H1 (cell line): Measurements from ENCODE around the gene MRPS18B. TPM values are rescaled to one million over a fixed set of nuclear protein-coding genes. Genes with fewer than 3 reads are reported as not detected.

ENCODE experiments used
- CTCF ChIA-PET: fragments of 300-600 bp; sonication (Branson Sonifier 250); formaldehyde crosslinking; loops from one replicate; lab custom pipeline; 2021; ENCODE audit not compliant: partially characterized antibody; lab: Charles Lee
- POLR2A ChIA-PET: fragments of 300-600 bp; sonication (Branson Sonifier 250); formaldehyde crosslinking; loops from one replicate; lab custom pipeline; 2021; ENCODE audit warnings: inconsistent platforms; ENCODE audit not compliant: partially characterized antibody; lab: Charles Lee
- DNase-seq, 2 experiments: peaks; one replicate each; pipeline versions ENCODE4 v3.0.0 to v3.0.0-alpha.2; 2010 to 2022; ENCODE audit warnings: low spot score in 2 of 2, low read depth in 1 of 2, mixed read lengths in 1 of 2
- FAIRE-seq: peaks from 2 replicates; lab custom pipeline; 2011; peaks lifted over from hg19 to GRCh38; lab: Jason Lieb, UNC
- H2AFZ ChIP-seq: 2 replicates; pipeline ENCODE4 v1.8.1; 2012; ENCODE audit warnings: low read length, inconsistent platforms
- H2AK5ac ChIP-seq: 2 replicates; pipeline ENCODE4 v1.6.1; 2013; ENCODE audit warnings: low read depth, low read length
- H2BK120ac ChIP-seq: replicated peaks from 2 replicates; pipeline ENCODE3; 2013; ENCODE audit warnings: low read depth, low read length, inconsistent platforms
- H2BK12ac ChIP-seq: 2 replicates; pipeline ENCODE4 v1.6.1; 2013; ENCODE audit warnings: low read depth, low read length
- H2BK15ac ChIP-seq: 2 replicates; pipeline ENCODE4 v1.6.1; 2013; ENCODE audit warnings: low read length
- H2BK20ac ChIP-seq: 2 replicates; pipeline ENCODE4 v1.6.1; 2013; ENCODE audit warnings: low read length
- H2BK5ac ChIP-seq: 2 replicates; pipeline ENCODE4 v1.6.1; 2013; ENCODE audit warnings: low read depth, low read length
- H3K14ac ChIP-seq: 2 replicates; pipeline ENCODE4 v1.6.1; 2013; ENCODE audit warnings: inconsistent platforms; ENCODE audit not compliant: insufficient read length
- H3K18ac ChIP-seq: 2 replicates; pipeline ENCODE4 v1.6.1; 2013; ENCODE audit warnings: low read length; ENCODE audit errors: extremely low read depth
- H3K23ac ChIP-seq: 2 replicates; pipeline ENCODE4 v1.6.1; 2013; ENCODE audit warnings: inconsistent platforms; ENCODE audit not compliant: insufficient read length
- H3K23me2 ChIP-seq: 2 replicates; pipeline ENCODE4 v1.6.1; 2013; ENCODE audit warnings: low read depth, low read length
- H3K27ac ChIP-seq: 2 replicates; pipeline ENCODE4 v1.6.1; 2011; ENCODE audit warnings: low read depth, low read length, inconsistent platforms
- H3K27me3 ChIP-seq, 4 experiments: replicated peaks in 1 of 4; 1 replicate in 1 of 4; 2 replicates in 3 of 4; pipeline versions ENCODE4 v1.6.1 to v1.8.1; 2011 to 2013; ENCODE audit warnings: low read length in 3 of 4, mild to moderate bottlenecking in 3 of 4, inconsistent platforms in 2 of 4, mixed read lengths in 2 of 4, moderate library complexity in 1 of 4; ENCODE audit not compliant: control insufficient read depth in 3 of 4, insufficient read depth in 3 of 4; ENCODE audit errors: extremely low read depth in 1 of 4
- H3K36me3 ChIP-seq, 4 experiments: 2 replicates each; pipeline versions ENCODE4 v1.6.1 to v1.8.1; 2011 to 2013; ENCODE audit warnings: mild to moderate bottlenecking in 4 of 4, low read length in 3 of 4, moderate library complexity in 2 of 4, control low read depth in 1 of 4, inconsistent platforms in 1 of 4; ENCODE audit not compliant: insufficient read depth in 4 of 4, control insufficient read depth in 2 of 4
- H3K4ac ChIP-seq: replicated peaks from 2 replicates; pipeline ENCODE3; 2013; ENCODE audit warnings: low read length, low read depth, mixed read lengths, inconsistent platforms; ENCODE audit not compliant: insufficient read length
- H3K4me1 ChIP-seq, 4 experiments: replicated peaks in 1 of 4; 1 replicate in 1 of 4; 2 replicates in 3 of 4; pipeline versions ENCODE4 v1.6.1 to v1.8.1; 2011 to 2013; ENCODE audit warnings: low read length in 3 of 4, inconsistent platforms in 2 of 4, mixed read lengths in 1 of 4; ENCODE audit not compliant: insufficient read depth in 4 of 4, control insufficient read depth in 3 of 4
- H3K4me2 ChIP-seq, 2 experiments: 2 replicates each; pipeline versions ENCODE4 v1.6.1 to v1.8.1; 2011 to 2013; ENCODE audit warnings: low read depth in 2 of 2, low read length in 2 of 2, control low read depth in 1 of 2, inconsistent platforms in 1 of 2, mild to moderate bottlenecking in 1 of 2; ENCODE audit not compliant: insufficient read depth in 1 of 2
- H3K4me3 ChIP-seq, 4 experiments: fragments of 200-600, 300-600 bp in 1 of 4; sonication (generic), shearing (Covaris generic), sonication (Bioruptor Twin) in 1 of 4; 2 replicates each; pipeline versions ENCODE4 v1.5.1 to v1.8.1; 2011 to 2016; ENCODE audit warnings: low read length in 4 of 4, low read depth in 3 of 4, control low read depth in 2 of 4, inconsistent platforms in 2 of 4, mild to moderate bottlenecking in 2 of 4, mixed read lengths in 1 of 4, moderate library complexity in 1 of 4; ENCODE audit not compliant: insufficient read depth in 2 of 4; ENCODE audit errors: extremely low read depth in 1 of 4
- H3K56ac ChIP-seq: replicated peaks from 2 replicates; pipeline ENCODE3; 2013; ENCODE audit warnings: low read depth, mild to moderate bottlenecking, mixed read lengths, low read length, inconsistent platforms; ENCODE audit not compliant: insufficient read length
- H3K79me1 ChIP-seq: 2 replicates; pipeline ENCODE4 v1.6.1; 2013; ENCODE audit warnings: low read depth, low read length, control low read depth
- H3K79me2 ChIP-seq, 2 experiments: 2 replicates each; pipeline versions ENCODE4 v1.6.1 to v1.8.1; 2012 to 2013; ENCODE audit warnings: low read length in 2 of 2, mild to moderate bottlenecking in 2 of 2, inconsistent platforms in 1 of 2; ENCODE audit not compliant: insufficient read depth in 2 of 2, control insufficient read depth in 1 of 2
- H3K9ac ChIP-seq, 4 experiments: replicated peaks in 1 of 4; 1 replicate in 1 of 4; 2 replicates in 3 of 4; pipeline versions ENCODE4 v1.6.1 to v1.8.1; 2011 to 2013; ENCODE audit warnings: low read depth in 3 of 4, low read length in 3 of 4, control low read depth in 2 of 4, mild to moderate bottlenecking in 2 of 4, moderate library complexity in 2 of 4, inconsistent platforms in 1 of 4; ENCODE audit errors: extremely low read depth in 1 of 4
- H3K9me3 ChIP-seq, 2 experiments: 2 replicates each; pipeline versions ENCODE4 v1.6.1 to v1.8.1; 2012 to 2013; ENCODE audit warnings: mild to moderate bottlenecking in 2 of 2, moderate library complexity in 2 of 2, control low read depth in 1 of 2, inconsistent platforms in 1 of 2, low read depth in 1 of 2, low read length in 1 of 2, mixed read lengths in 1 of 2; ENCODE audit not compliant: insufficient read depth in 2 of 2
- H4K20me1 ChIP-seq, 2 experiments: replicated peaks in 1 of 2; 2 replicates each; pipeline versions ENCODE3 to v1.8.1; 2011 to 2013; ENCODE audit warnings: inconsistent platforms in 2 of 2, low read length in 2 of 2, mild to moderate bottlenecking in 1 of 2; ENCODE audit not compliant: insufficient read depth in 2 of 2, control insufficient read depth in 1 of 2
- H4K5ac ChIP-seq: 2 replicates; pipeline ENCODE4 v1.6.1; 2013; ENCODE audit warnings: low read length, low read depth, mixed read lengths, inconsistent platforms; ENCODE audit not compliant: insufficient read length
- H4K8ac ChIP-seq: 2 replicates; pipeline ENCODE4 v1.8.0; 2013; ENCODE audit warnings: mild to moderate bottlenecking, moderate library complexity, low read length, inconsistent platforms; ENCODE audit not compliant: insufficient read depth; ENCODE audit errors: extremely low read depth
- H4K91ac ChIP-seq: replicated peaks from 2 replicates; pipeline ENCODE3; 2013; ENCODE audit warnings: low read length, mixed read lengths, inconsistent platforms; ENCODE audit not compliant: insufficient read length
- BRCA1 ChIP-seq: IDR thresholded peaks from 2 replicates; pipeline ENCODE4 v1.6.1; 2012; ENCODE audit warnings: low read depth, low read length, improper control_type of control experiment
- CHD2 ChIP-seq: IDR thresholded peaks from 2 replicates; pipeline ENCODE4 v1.6.1; 2012; ENCODE audit warnings: low read length, improper control_type of control experiment
- HDAC6 ChIP-seq: IDR thresholded peaks from one replicate; pipeline ENCODE4 v1.7.1; 2012; ENCODE audit warnings: low read depth, mild to moderate bottlenecking, inconsistent platforms, low read length, moderate library complexity
- JUND ChIP-seq: IDR thresholded peaks from 2 replicates; pipeline ENCODE4 v1.6.1; 2011; ENCODE audit warnings: mild to moderate bottlenecking, improper control_type of control experiment, low read length
- SP1 ChIP-seq: IDR thresholded peaks from 2 replicates; pipeline ENCODE4 v1.6.1; 2011; ENCODE audit warnings: low read depth, low read length
- WGBS, 2 experiments: shearing (Covaris generic) in 1 of 2; methylation state at CpG; one replicate each; pipeline versions ENCODE4 v1.1.6 to v1.1.7; 2013 to 2015; ENCODE audit warnings: low lambda C conversion rate in 2 of 2, mixed read lengths in 2 of 2, inconsistent platforms in 1 of 2, low coverage in 1 of 2, missing lambda C conversion rate in 1 of 2; ENCODE audit not compliant: insufficient replicate concordance in 2 of 2, insufficient coverage in 1 of 2, insufficient read length in 1 of 2; ENCODE audit errors: extremely low coverage in 1 of 2, missing lambda C conversion rate in 1 of 2; 5-methylcytosine and 5-hydroxymethylcytosine counted together
- polyA plus RNA-seq, 7 experiments: library from polyadenylated mRNA; depleted of rRNA in 3 of 7; stranded (reverse) in 5 of 7; unstranded in 2 of 7; fragments of >200 nt in 5 of 7; fragments of 200-250 nt in 2 of 7; gene quantifications; 1 replicate in 5 of 7; 2 replicates in 1 of 7; 4 replicates in 1 of 7; pipeline versions ENCODE4 v1.2.1 to v1.2.3, GENCODE V29; 2011 to 2013; ENCODE audit warnings: missing spikeins in 2 of 7, mixed read lengths in 2 of 7
- total RNA-seq: library from RNA; stranded (reverse); fragmentation: NEBNext Ultra II Directional; extraction: Animal tissue kit (Norgen Biotek cat#: 25700); gene quantifications from 2 replicates; pipeline ENCODE4 v1.2.1, GENCODE V29; 2021
- TF ChIP-seq, protein P1 (sequence below): IDR thresholded peaks from 2 replicates; pipeline ENCODE4 v1.6.1; 2012; ENCODE audit warnings: inconsistent platforms
- TF ChIP-seq, protein P2 (sequence below): IDR thresholded peaks from 2 replicates; pipeline ENCODE4 v1.6.1; 2011; ENCODE audit warnings: low read depth, mild to moderate bottlenecking, low read length; ENCODE audit not compliant: insufficient read depth

Gene MRPS18B
- total and polyA plus RNA-seq, 2 of the 8 experiments (the other 6 are each of a cell fraction or from before 2014, with no cell fraction given): 57.8 to 83.3 TPM

- H2BK120ac ChIP-seq: peak within 1 kb of the TSS; percentile 16
- no peaks in the 10 kb centered on the region for H3K9me3 ChIP-seq
- peaks cover 0 to 6% (median 4%) of the 10 kb centered on the region in 4 experiments; a peak in 4 of 7 replicates for H3K4me1 ChIP-seq
- peak within 1 kb of the TSS; percentile 96 to 98 for H3K4me2 ChIP-seq
- peak within 1 kb of the TSS; percentile 99 to 100 (median 100) for H3K9ac ChIP-seq
- H3K27ac ChIP-seq: peak within 1 kb of the TSS; percentile 99
- H3K27me3 ChIP-seq: no peaks in the 10 kb centered on the region
- H4K20me1 ChIP-seq: peaks cover 0 to 2% of the 10 kb centered on the region in 2 experiments
- H2BK12ac ChIP-seq: peak within 1 kb of the TSS; percentile 99
- H4K8ac ChIP-seq: peak within 1 kb of the TSS; percentile 97; the same call in 1 of the 2 replicates
- ChIA-PET POLR2A (interaction anchor here (0.6 to 3.8 kb wide), 41 partner anchors 7 to 606 kb away, joined by 3 to 43 read pairs (median 4); partner anchors contain the start of genes ABCF1, ATAT1, C6orf136 and DHX16), CTCF (interaction anchor here (0.9 to 1.7 kb wide), 2 partner anchors 72 to 114 kb away, joined by 3 to 6 read pairs; no protein-coding TSS in a partner anchor)
- H3K23me2 ChIP-seq: peaks cover 14% of the 10 kb centered on the region
- DNase-seq (peak; percentile 99), FAIRE-seq (peak; percentile 93)
- H2AK5ac ChIP-seq: peak within 1 kb of the TSS; percentile 89; the same call in 1 of the 2 replicates
- peak within 1 kb of the TSS; percentile 20 for H3K4ac ChIP-seq
- peak within 1 kb of the TSS; percentile 88; the same call in 1 of the 2 replicates for H2BK15ac ChIP-seq
- H4K91ac ChIP-seq: peak within 1 kb of the TSS; percentile 67
- peak within 1 kb of the TSS; percentile 90 to 97 (median 96) for H3K4me3 ChIP-seq
- H3K14ac ChIP-seq: no peak within 1 kb of the TSS
- H2AFZ ChIP-seq: peak within 1 kb of the TSS; percentile 94
- H3K36me3 ChIP-seq: peaks cover 6 to 42% (median 19%) of the 10 kb centered on the region in 4 experiments
- peak within 1 kb of the TSS; percentile 86 for H4K5ac ChIP-seq
- peaks cover 6% of the 10 kb centered on the region; the same call in 1 of the 2 replicates for H3K79me1 ChIP-seq
- WGBS, 2 experiments: 1% methylated on average over 36 of the region's 40 CpGs; no CpG with 5 or more reads in 1 of the 2 experiments
- peak within 1 kb of the TSS; percentile 57 for H3K56ac ChIP-seq
- H3K23ac ChIP-seq: no peak within 1 kb of the TSS
- peaks cover 4 to 60% of the 10 kb centered on the region in 2 experiments; a peak in 3 of 4 replicates for H3K79me2 ChIP-seq
- peak within 1 kb of the TSS; percentile 95 for H3K18ac ChIP-seq
- peak within 1 kb of the TSS; percentile 97 for H2BK5ac ChIP-seq
- H2BK20ac ChIP-seq: peak within 1 kb of the TSS; percentile 53; the same call in 1 of the 2 replicates
- TF ChIP-seq, protein P1, sequence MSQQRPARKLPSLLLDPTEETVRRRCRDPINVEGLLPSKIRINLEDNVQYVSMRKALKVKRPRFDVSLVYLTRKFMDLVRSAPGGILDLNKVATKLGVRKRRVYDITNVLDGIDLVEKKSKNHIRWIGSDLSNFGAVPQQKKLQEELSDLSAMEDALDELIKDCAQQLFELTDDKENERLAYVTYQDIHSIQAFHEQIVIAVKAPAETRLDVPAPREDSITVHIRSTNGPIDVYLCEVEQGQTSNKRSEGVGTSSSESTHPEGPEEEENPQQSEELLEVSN: no peak
- no peak for TF ChIP-seq HDAC6
- TF ChIP-seq CHD2: peak; percentile 97
- TF ChIP-seq, protein P2, sequence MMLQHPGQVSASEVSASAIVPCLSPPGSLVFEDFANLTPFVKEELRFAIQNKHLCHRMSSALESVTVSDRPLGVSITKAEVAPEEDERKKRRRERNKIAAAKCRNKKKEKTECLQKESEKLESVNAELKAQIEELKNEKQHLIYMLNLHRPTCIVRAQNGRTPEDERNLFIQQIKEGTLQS: no peak
- TF ChIP-seq SP1: peak; percentile 93
- peak; percentile 36; the same call in 1 of the 2 replicates for TF ChIP-seq JUND
- peak; percentile 86 for TF ChIP-seq BRCA1
Observed at GRCh38 chr6:30616811-30617564, 652 bp upstream of the MRPS18B start, which contains the start of gene PPP1R10. TSS of gene PPP1R10 (minus strand) at chr6:30617243. CDS start at chr6:30609944, 7,299 bp downstream.
